Measurements from ENCODE around the gene PCDH9.

Gene PCDH9

GRCh38 chr13:66410314-66410713, 819.8 kb downstream of the PCDH9 start:
- DNase-seq: no peak

GRCh38 chr13:66409542-66409941, 820.6 kb downstream of the PCDH9 start:
- DNase-seq: no peak

- no peak for DNase-seq
Measured at GRCh38 chr13:66407128-66407527, 823.0 kb downstream of the PCDH9 start.

GRCh38 chr13:66405908-66406802, 824.0 kb downstream of the PCDH9 start:
- no peak for DNase-seq

- no peak for DNase-seq
Measured at GRCh38 chr13:66402546-66402945, 827.6 kb downstream of the PCDH9 start.

- DNase-seq: no peak
Measured at GRCh38 chr13:66402066-66402465, 828.1 kb downstream of the PCDH9 start.

GRCh38 chr13:66400292-66400691, 829.8 kb downstream of the PCDH9 start:
- DNase-seq: no peak

GRCh38 chr13:66399873-66400272, 830.3 kb downstream of the PCDH9 start:
- no peak for DNase-seq

- no peak for DNase-seq
Measured at GRCh38 chr13:66397133-66397532, 833.0 kb downstream of the PCDH9 start.

- no peak for DNase-seq
Measured at GRCh38 chr13:66391322-66391721, 838.8 kb downstream of the PCDH9 start.

GRCh38 chr13:66378894-66379293, 851.2 kb downstream of the PCDH9 start:
- DNase-seq: no peak

GRCh38 chr13:66377569-66377968, 852.6 kb downstream of the PCDH9 start:
- DNase-seq: no peak

GRCh38 chr13:66375756-66376155, 854.4 kb downstream of the PCDH9 start:
- no peak for DNase-seq

- DNase-seq: no peak
Measured at GRCh38 chr13:66369666-66370065, 860.5 kb downstream of the PCDH9 start.

GRCh38 chr13:66367356-66367755, 862.8 kb downstream of the PCDH9 start:
- DNase-seq: no peak

GRCh38 chr13:66365101-66365500, 865.0 kb downstream of the PCDH9 start:
- no peak for DNase-seq

GRCh38 chr13:66364346-66364745, 865.8 kb downstream of the PCDH9 start:
- no peak for DNase-seq

- no peak for DNase-seq
Measured at GRCh38 chr13:66362485-66362884, 867.7 kb downstream of the PCDH9 start.

GRCh38 chr13:66359910-66360552, 870.1 kb downstream of the PCDH9 start:
- DNase-seq: no peak

GRCh38 chr13:66359393-66359792, 870.7 kb downstream of the PCDH9 start:
- no peak for DNase-seq

GRCh38 chr13:66358564-66358963, 871.6 kb downstream of the PCDH9 start:
- no peak for DNase-seq

- DNase-seq: no peak
Measured at GRCh38 chr13:66357463-66357862, 872.7 kb downstream of the PCDH9 start.

GRCh38 chr13:66354879-66355751, 875.0 kb downstream of the PCDH9 start:
- DNase-seq: no peak
